T-cell (primary cell): ENCODE results near the gene MX1. TPM values are rescaled to one million over a fixed set of nuclear protein-coding genes. Genes with fewer than 3 reads are reported as not detected.
A peak's percentile ranks its signal among the peaks of the same experiment; 100 is the strongest.

Experiments
- ATAC-seq, 4 experiments: fragments of 200-7000 bp in 3 of 4; fragments of 150-1000 bp in 1 of 4; cut with Tn5 transposase; replicated peaks in 1 of 4; 1 replicate in 3 of 4; 2 replicates in 1 of 4; pipeline ENCODE4 v1.10.0; 2021; ENCODE audit warnings: moderate library complexity in 3 of 4, mild to moderate bottlenecking in 2 of 4, moderate number of reproducible peaks in 1 of 4
- CTCF ChIA-PET, 2 donors: fragments of 300-600 bp; sonication (Branson Sonifier 250); formaldehyde crosslinking; loops; one replicate each; lab custom pipeline; 2022; ENCODE audit warnings: antibody characterized with exemption in 2 of 2; lab: Charles Lee
- POLR2A ChIA-PET, 2 donors: fragments of 300-600 bp; sonication (Branson Sonifier 250); formaldehyde crosslinking; loops; one replicate each; lab custom pipeline; 2022; ENCODE audit warnings: antibody characterized with exemption in 2 of 2; lab: Charles Lee
- DNase-seq, 35 experiments: peaks; one replicate each; pipeline versions ENCODE4 v3.0.0 to v3.0.0-alpha.2; 2013 to 2023
- H3K27ac ChIP-seq: one replicate; pipeline ENCODE4 v1.5.1; 2013; ENCODE audit warnings: low read length
- H3K27me3 ChIP-seq, 2 experiments: replicated peaks in 1 of 2; 1 replicate in 1 of 2; 2 replicates in 1 of 2; pipeline versions ENCODE4 v1.6.1 to v1.7.0; 2013; ENCODE audit warnings: low read length in 1 of 2, mixed read lengths in 1 of 2; ENCODE audit not compliant: control insufficient read depth in 2 of 2, insufficient read depth in 2 of 2; ENCODE audit errors: extremely low read depth in 1 of 2
- H3K36me3 ChIP-seq, 2 donors: 1 replicate in 1 of 2; 2 replicates in 1 of 2; pipeline versions ENCODE4 v1.6.1 to v1.7.0; 2013; ENCODE audit warnings: low read length in 1 of 2; ENCODE audit not compliant: control insufficient read depth in 2 of 2, insufficient read depth in 1 of 2; ENCODE audit errors: extremely low read depth in 1 of 2
- H3K4me1 ChIP-seq, 2 experiments: 1 replicate in 1 of 2; 2 replicates in 1 of 2; pipeline versions ENCODE4 v1.6.1 to v1.7.0; 2013; ENCODE audit warnings: low read length in 2 of 2, mixed read lengths in 1 of 2; ENCODE audit not compliant: insufficient read depth in 2 of 2, control insufficient read depth in 1 of 2; ENCODE audit errors: extremely low read depth in 1 of 2
- H3K4me3 ChIP-seq, 2 donors: 1 replicate in 1 of 2; 2 replicates in 1 of 2; pipeline versions ENCODE4 v1.5.1 to v1.7.0; 2013; ENCODE audit warnings: mild to moderate bottlenecking in 2 of 2, low read length in 1 of 2, moderate library complexity in 1 of 2; ENCODE audit not compliant: control insufficient read depth in 1 of 2; ENCODE audit errors: extremely low read depth in 1 of 2
- H3K9me3 ChIP-seq: 2 replicates; pipeline ENCODE4 v1.7.0; 2013
- H3K27ac Mint-ChIP-seq, 2 donors: one replicate each; pipeline ENCODE4 v1.8.0; 2020 to 2021; ENCODE audit warnings: mild to moderate bottlenecking in 2 of 2, mixed read lengths in 2 of 2
- H3K27me3 Mint-ChIP-seq, 2 donors: one replicate each; pipeline ENCODE4 v1.8.0; 2021 to 2022; ENCODE audit warnings: mixed read lengths in 2 of 2
- H3K36me3 Mint-ChIP-seq: one replicate; pipeline ENCODE4 v1.8.0; 2021; ENCODE audit warnings: mixed read lengths
- H3K4me1 Mint-ChIP-seq, 3 donors: one replicate each; pipeline ENCODE4 v1.8.0; 2020 to 2022; ENCODE audit warnings: mixed read lengths in 3 of 3, mild to moderate bottlenecking in 1 of 3
- H3K4me3 Mint-ChIP-seq, 3 donors: one replicate each; pipeline ENCODE4 v1.8.0; 2020 to 2022; ENCODE audit warnings: mild to moderate bottlenecking in 3 of 3, mixed read lengths in 3 of 3, moderate library complexity in 3 of 3
- H3K9me3 Mint-ChIP-seq, 3 donors: one replicate each; pipeline ENCODE4 v1.8.0; 2020 to 2022; ENCODE audit warnings: mixed read lengths in 3 of 3
- WGBS: methylation state at CpG from one replicate; pipeline ENCODE4 v1.1.5; 2013; ENCODE audit warnings: missing lambda C conversion rate; ENCODE audit not compliant: insufficient coverage; 5-methylcytosine and 5-hydroxymethylcytosine counted together
- total RNA-seq, 35 experiments: library from RNA in 6 of 35; stranded (reverse) in 6 of 35; fragments of 120-200 nt in 1 of 35; gene quantifications; one replicate each; pipeline versions ENCODE4 v1.2.1 to v1.2.4 and lab custom pipeline; 2013 to 2026

MX1 gene
- total RNA-seq, result 10 to 100 TPM; 55.2 to 82.5 (median 68.7) TPM
- total RNA-seq (2013), result 61.7 TPM
- 33.1 to 2,651 (median 138) reads per million in 29 experiments for total RNA-seq (lab: John Stamatoyannopoulos, UW)

- Mint-ChIP-seq H3K4me3 (peak within 1 kb of the TSS; percentile 94 to 96 (median 94)), H3K36me3 (peaks cover 31% of the 10 kb centered on the region), H3K9me3 (no peaks in the 10 kb centered on the region), H3K27ac (peak within 1 kb of the TSS; percentile 97 to 98), H3K4me1 (peaks cover 50 to 79% (median 68%) of the 10 kb centered on the region in 3 donors), H3K27me3 (no peaks in the 10 kb centered on the region)
- POLR2A ChIA-PET, result interaction anchor here (1.6 to 2.3 kb wide), 2 partner anchors 54 to 64 kb away, joined by 4 to 10 read pairs; partner anchors contain the start of gene MX2 (in 1 of the 2)
- DNase-seq (peak; percentile 74 to 91 (median 88)), ATAC-seq (peak; percentile 97 to 99 (median 98))
- Histone ChIP-seq H3K36me3 (peaks cover 0 to 3% of the 10 kb centered on the region in 2 donors), H3K27me3 (no peaks in the 10 kb centered on the region), H3K9me3 (no peaks in the 10 kb centered on the region), H3K4me3 (peak within 1 kb of the TSS; percentile 61 to 96), H3K4me1 (peaks cover 5 to 28% of the 10 kb centered on the region in 2 experiments), H3K27ac (peak within 1 kb of the TSS; percentile 66)
- WGBS, result 2% methylated on average over 44 of the region's 65 CpGs
- CTCF ChIA-PET, result interaction anchor here in 1 of 2 donors (1.0 to 1.5 kb wide), 4 partner anchors 63 to 499 kb away, joined by 3 to 5 read pairs (median 4); partner anchors contain the start of gene MX2
These were observed at the start of gene MX1 for GRCh38 chr21:41425954-41426675. Gene MX1, plus strand, starts transcription at chr21:41426239. Its CDS starts 5,832 bp downstream, at chr21:41432071.

DNA sequence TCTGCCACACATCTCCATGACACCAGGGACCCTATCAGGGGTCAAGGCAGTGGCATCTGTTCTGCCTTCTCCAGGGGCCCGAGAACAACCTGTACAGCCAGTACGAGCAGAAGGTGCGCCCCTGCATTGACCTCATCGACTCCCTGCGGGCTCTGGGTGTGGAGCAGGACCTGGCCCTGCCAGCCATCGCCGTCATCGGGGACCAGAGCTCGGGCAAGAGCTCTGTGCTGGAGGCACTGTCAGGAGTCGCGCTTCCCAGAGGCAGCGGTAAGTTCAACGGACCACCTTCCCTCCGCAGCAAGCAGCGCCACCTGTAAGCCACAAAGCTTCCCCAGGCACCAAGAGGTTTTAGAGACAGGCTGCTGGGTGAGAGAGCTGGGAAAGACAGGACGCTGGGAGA, 48.3 kb upstream of the MX1 start:
- H3K36me3 ChIP-seq, result peaks cover 16 to 67% of the 10 kb centered on the region in 2 donors
- H3K9me3 ChIP-seq, result no peaks in the 10 kb centered on the region
- H3K4me1 Mint-ChIP-seq, result peaks cover 23 to 25% (median 24%) of the 10 kb centered on the region in 3 donors
- H3K27ac Mint-ChIP-seq, result peak overlapping the region; percentile 16 to 43
- no peaks in the 10 kb centered on the region for H3K27me3 Mint-ChIP-seq
- no peaks in the 10 kb centered on the region for H3K9me3 Mint-ChIP-seq
- peaks cover 54% of the 10 kb centered on the region for H3K36me3 Mint-ChIP-seq
- no peak overlapping the region for H3K27ac ChIP-seq
- 95% methylated on average over 15 of the region's 16 CpGs for WGBS
- no peak overlapping the region for H3K4me3 Mint-ChIP-seq
- DNase-seq, result no peak
- no peak overlapping the region for H3K4me3 ChIP-seq
- H3K4me1 ChIP-seq, result peaks cover 0 to 23% of the 10 kb centered on the region in 2 experiments
- ATAC-seq, result no peak
- ChIA-PET POLR2A (no interaction called here), CTCF (no interaction called here)
- no peaks in the 10 kb centered on the region for H3K27me3 ChIP-seq

- Histone ChIP-seq H3K4me1 (peaks cover 0 to 13% of the 10 kb centered on the region in 2 experiments), H3K36me3 (peaks cover 14 to 75% of the 10 kb centered on the region in 2 donors), H3K4me3 (no peak overlapping the region), H3K27ac (no peak overlapping the region), H3K27me3 (no peaks in the 10 kb centered on the region), H3K9me3 (no peaks in the 10 kb centered on the region)
- H3K9me3 Mint-ChIP-seq, result no peaks in the 10 kb centered on the region
- H3K36me3 Mint-ChIP-seq, result peaks cover 60% of the 10 kb centered on the region
- H3K27me3 Mint-ChIP-seq, result no peaks in the 10 kb centered on the region
- ChIA-PET CTCF (no interaction called here), POLR2A (no interaction called here)
- no peak overlapping the region for H3K4me3 Mint-ChIP-seq
- DNase-seq (no peak), ATAC-seq (no peak)
- no peak overlapping the region for H3K27ac Mint-ChIP-seq
- WGBS, result 85% methylated on average over 4 of the region's 8 CpGs
- H3K4me1 Mint-ChIP-seq, result peaks cover 14 to 17% (median 15%) of the 10 kb centered on the region in 3 donors
These were observed 47.2 kb upstream of the MX1 start for GRCh38 chr21:41378849-41379248.

GRCh38 chr21:41379901-41380300, 46.1 kb upstream of the MX1 start:
- H3K36me3 ChIP-seq, result peaks cover 14 to 76% of the 10 kb centered on the region in 2 donors
- H3K4me1 ChIP-seq, result peaks cover 0 to 4% of the 10 kb centered on the region in 2 experiments
- no peaks in the 10 kb centered on the region for H3K27me3 ChIP-seq
- H3K4me3 ChIP-seq, result no peak overlapping the region
- ChIA-PET POLR2A (no interaction called here), CTCF (no interaction called here)
- no peak overlapping the region for H3K4me3 Mint-ChIP-seq
- H3K36me3 Mint-ChIP-seq, result peaks cover 62% of the 10 kb centered on the region
- no peaks in the 10 kb centered on the region for H3K9me3 ChIP-seq
- H3K4me1 Mint-ChIP-seq, result peaks cover 6 to 14% (median 8%) of the 10 kb centered on the region in 3 donors
- H3K9me3 Mint-ChIP-seq, result no peaks in the 10 kb centered on the region
- H3K27ac ChIP-seq, result no peak overlapping the region
- ATAC-seq, result no peak
- H3K27me3 Mint-ChIP-seq, result no peaks in the 10 kb centered on the region
- H3K27ac Mint-ChIP-seq, result no peak overlapping the region
- 95% methylated on average over 11 of the region's 12 CpGs for WGBS
- DNase-seq, result no peak

- Histone ChIP-seq H3K4me3 (no peak overlapping the region), H3K4me1 (no peaks in the 10 kb centered on the region), H3K27me3 (no peaks in the 10 kb centered on the region), H3K36me3 (peaks cover 14 to 71% of the 10 kb centered on the region in 2 donors), H3K27ac (no peak overlapping the region), H3K9me3 (no peaks in the 10 kb centered on the region)
- H3K27me3 Mint-ChIP-seq, result no peaks in the 10 kb centered on the region
- no peak for ATAC-seq
- peaks cover 0 to 7% (median 2%) of the 10 kb centered on the region in 3 donors for H3K4me1 Mint-ChIP-seq
- no peak for DNase-seq
- no peaks in the 10 kb centered on the region for H3K9me3 Mint-ChIP-seq
- H3K36me3 Mint-ChIP-seq, result peaks cover 61% of the 10 kb centered on the region
- no peak overlapping the region for H3K4me3 Mint-ChIP-seq
- ChIA-PET POLR2A (no interaction called here), CTCF (no interaction called here)
- no peak overlapping the region for H3K27ac Mint-ChIP-seq
These were observed 44.3 kb upstream of the MX1 start for GRCh38 chr21:41381731-41382130.

DNA sequence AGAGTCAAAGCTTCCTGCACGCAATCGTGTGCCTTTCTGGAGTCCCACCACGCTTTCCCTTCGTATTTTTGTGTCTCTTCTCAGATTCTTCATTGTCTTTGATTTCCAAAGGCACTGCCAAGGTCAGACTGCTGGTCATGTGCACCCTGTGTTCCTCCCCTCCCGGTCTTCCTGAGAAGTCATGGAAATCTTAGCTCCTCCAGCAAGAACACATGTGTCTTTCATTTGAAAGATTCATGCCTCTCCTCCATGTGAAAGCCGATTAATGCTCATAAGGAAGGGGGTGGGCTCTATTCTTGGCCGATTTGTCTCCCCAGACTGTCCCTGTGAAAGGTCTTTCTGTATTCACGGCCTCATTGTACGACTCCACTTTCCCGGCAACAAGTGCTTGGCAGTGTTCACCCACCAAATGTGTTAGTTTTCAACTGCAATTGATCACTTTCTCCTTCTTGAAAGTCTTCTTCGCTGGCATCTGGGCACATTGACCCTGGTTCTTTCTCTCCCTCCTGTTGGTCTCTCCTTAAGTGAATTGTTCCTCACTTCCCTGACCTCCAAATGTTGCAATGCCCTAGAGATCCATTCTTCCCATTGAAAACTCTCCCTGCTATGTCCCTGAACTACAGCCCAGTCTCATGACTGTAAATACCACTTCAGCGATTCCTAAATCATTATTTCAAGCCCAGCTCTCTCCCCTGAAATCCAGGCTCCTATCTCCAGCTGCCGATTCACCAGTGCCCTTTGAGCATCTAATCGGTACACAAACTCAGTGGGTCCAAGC, 38.8 kb upstream of the MX1 start:
- no peaks in the 10 kb centered on the region for H3K27me3 ChIP-seq
- CTCF ChIA-PET, result no interaction called here
- H3K4me1 Mint-ChIP-seq, result no peaks in the 10 kb centered on the region
- 93% methylated on average over 13 of the region's 14 CpGs for WGBS
- no peak overlapping the region for H3K27ac Mint-ChIP-seq
- DNase-seq, result no peak
- H3K36me3 ChIP-seq, result peaks cover 16 to 52% of the 10 kb centered on the region in 2 donors
- H3K4me3 ChIP-seq, result no peak overlapping the region
- no peak overlapping the region for H3K4me3 Mint-ChIP-seq
- H3K9me3 ChIP-seq, result no peaks in the 10 kb centered on the region
- no peaks in the 10 kb centered on the region for H3K9me3 Mint-ChIP-seq
- peaks cover 54% of the 10 kb centered on the region for H3K36me3 Mint-ChIP-seq
- no peaks in the 10 kb centered on the region for H3K27me3 Mint-ChIP-seq
- no peak overlapping the region for H3K27ac ChIP-seq
- no peaks in the 10 kb centered on the region for H3K4me1 ChIP-seq
- ATAC-seq, result no peak
- POLR2A ChIA-PET, result no interaction called here
